OCI-LY7 (cell line): Measurements from ENCODE around the gene RRAS. TPM values are rescaled to one million over a fixed set of nuclear protein-coding genes. Genes with fewer than 3 reads are reported as not detected.

Experiments used
- BruUV-seq: library from RNA; stranded (reverse); fragments of 400-500 nt; replicated peaks from 2 replicates; lab custom pipeline; 2021; lab: Mats Ljungman, UMichigan
- CTCF ChIA-PET: fragments of 300-600 bp; sonication (Branson Sonifier 250); formaldehyde crosslinking; loops from one replicate; lab custom pipeline; 2022; ENCODE audit warnings: antibody characterized with exemption; ENCODE audit not compliant: unreplicated experiment; lab: Charles Lee
- POLR2A ChIA-PET: fragments of 300-600 bp; sonication (Branson Sonifier 250); formaldehyde crosslinking; loops from one replicate; lab custom pipeline; 2022; ENCODE audit warnings: antibody characterized with exemption; lab: Charles Lee
- DNase-seq: peaks from one replicate; pipeline ENCODE4 v3.0.0-alpha.2; 2015; ENCODE audit warnings: low spot score
- H2AFZ ChIP-seq: fragments of 200-600 bp; sonication (generic), shearing (Covaris generic); 2 replicates; pipeline ENCODE4 v1.6.1; 2014; ENCODE audit warnings: mild to moderate bottlenecking, antibody characterized with exemption, low read length, moderate library complexity
- H3K27ac ChIP-seq: fragments of 200-600 bp; sonication (generic); 2 replicates; pipeline ENCODE4 v1.5.1; 2014; ENCODE audit warnings: mixed run types, low read depth, mild to moderate bottlenecking, moderate library complexity, low read length, inconsistent platforms; ENCODE audit not compliant: poor library complexity, severe bottlenecking
- H3K36me3 ChIP-seq: fragments of 200-600 bp; sonication (generic); 2 replicates; pipeline ENCODE4 v1.6.1; 2014; ENCODE audit warnings: mild to moderate bottlenecking, antibody characterized with exemption, low read length, moderate library complexity, mixed read lengths; ENCODE audit not compliant: insufficient read depth
- H3K4me1 ChIP-seq: fragments of 200-600 bp; sonication (generic); 2 replicates; pipeline ENCODE4 v1.5.1; 2014; ENCODE audit warnings: mild to moderate bottlenecking, low read length; ENCODE audit not compliant: insufficient read depth, poor library complexity, severe bottlenecking
- H3K4me2 ChIP-seq: fragments of 200-600 bp; sonication (generic); 2 replicates; pipeline ENCODE4 v1.6.1; 2014; ENCODE audit warnings: mild to moderate bottlenecking, low read length
- H3K4me3 ChIP-seq: fragments of 200-600 bp; sonication (generic); 2 replicates; pipeline ENCODE4 v1.5.1; 2014; ENCODE audit warnings: mild to moderate bottlenecking, low read depth, low read length; ENCODE audit not compliant: poor library complexity, severe bottlenecking
- H3K79me2 ChIP-seq: fragments of 200-600 bp; sonication (generic); 2 replicates; pipeline ENCODE4 v1.6.1; 2016; ENCODE audit warnings: low read depth, mild to moderate bottlenecking, low read length, moderate library complexity, mixed read lengths; ENCODE audit not compliant: insufficient read depth
- H3K9me2 ChIP-seq: fragments of 200-600 bp; sonication (generic); 2 replicates; pipeline ENCODE4 v1.6.1; 2016; ENCODE audit warnings: mild to moderate bottlenecking, low read length, mixed read lengths; ENCODE audit not compliant: insufficient read depth
- H3K9me3 ChIP-seq: fragments of 200-600 bp; sonication (generic); 2 replicates; pipeline ENCODE4 v1.6.1; 2014; ENCODE audit warnings: mild to moderate bottlenecking, mixed run types, low read length, mixed read lengths
- H4K20me1 ChIP-seq: fragments of 200-600 bp; sonication (generic); 2 replicates; pipeline ENCODE4 v1.6.1; 2014; ENCODE audit warnings: mild to moderate bottlenecking, antibody characterized with exemption, low read length, moderate library complexity, mixed read lengths; ENCODE audit not compliant: insufficient read depth
- CTCF ChIP-seq: fragments of 200-600 bp; sonication (generic); conservative IDR thresholded peaks from 2 replicates; pipeline ENCODE4 v1.5.1; 2014; ENCODE audit warnings: mild to moderate bottlenecking, antibody characterized with exemption, low read length, moderate library complexity, mixed read lengths
- EZH2phosphoT487 ChIP-seq: fragments of 200-600 bp; sonication (generic); IDR thresholded peaks from 2 replicates; pipeline ENCODE4 v1.6.1; 2018; ENCODE audit warnings: low read depth, borderline replicate concordance, mild to moderate bottlenecking, mixed run types, antibody characterized with exemption, low read length, moderate library complexity, mixed read lengths
- intact Hi-C: fragments of 100-400 bp; cut with micrococcal nuclease; formaldehyde crosslinking; loops from one replicate; pipeline ENCODE4 v1.10.0; 2022; ENCODE audit not compliant: unreplicated experiment
- total RNA-seq, 2 experiments: library from RNA; depleted of rRNA in 1 of 2; stranded (reverse); fragments of >200 nt in 1 of 2; shearing (Covaris generic) in 1 of 2; gene quantifications; 2 replicates each; pipeline ENCODE4 v1.2.3, GENCODE V29; 2014 to 2022

The RRAS gene
- total RNA-seq, 2 experiments from 2014 or later = 4.7 to 5.5 TPM

- Histone ChIP-seq H2AFZ (no peak overlapping the region), H3K9me2 (no peaks in the 10 kb centered on the region), H3K4me2 (no peak overlapping the region), H3K4me1 (peaks cover 9% of the 10 kb centered on the region), H3K27ac (no peak overlapping the region), H3K79me2 (peaks cover 30% of the 10 kb centered on the region), H3K9me3 (no peaks in the 10 kb centered on the region), H4K20me1 (no peaks in the 10 kb centered on the region), H3K36me3 (peaks cover 59% of the 10 kb centered on the region), H3K4me3 (no peak overlapping the region)
- DNase-seq = no peak
- POLR2A ChIA-PET = interaction anchor here (1.5 kb wide), 1 partner anchor 13 kb away, joined by 4 read pairs; no protein-coding TSS in a partner anchor
- no TSS peak for BruUV-seq
- TF ChIP-seq CTCF = no peak
- TF ChIP-seq EZH2phosphoT487 = no peak
- intact Hi-C loops = no loop called here
- CTCF ChIA-PET = no interaction called here
Measured at GRCh38 chr19:49662011-49662410, 22.1 kb upstream of the RRAS start.

- no peak for TF ChIP-seq EZH2phosphoT487
- no peak for TF ChIP-seq CTCF
- Histone ChIP-seq H3K9me2 (no peaks in the 10 kb centered on the region), H3K4me3 (no peak overlapping the region), H2AFZ (no peak overlapping the region), H4K20me1 (no peaks in the 10 kb centered on the region), H3K4me1 (peaks cover 5% of the 10 kb centered on the region), H3K27ac (no peak overlapping the region), H3K9me3 (no peaks in the 10 kb centered on the region), H3K79me2 (peaks cover 18% of the 10 kb centered on the region; the same call in 1 of the 2 replicates), H3K4me2 (no peak overlapping the region), H3K36me3 (peaks cover 74% of the 10 kb centered on the region)
- ChIA-PET POLR2A (no interaction called here), CTCF (no interaction called here)
- DNase-seq = no peak
- no TSS peak for BruUV-seq
- intact Hi-C loops = no loop called here
Measured at GRCh38 chr19:49660338-49660961, 20.5 kb upstream of the RRAS start.
